Measurements from ENCODE around the gene PPM1E.

Gene PPM1E

GRCh38 chr17:58865301-58865700 is 109.6 kb downstream of the PPM1E start:
- no peak for TF ChIP-seq CTCF (IDR thresholded peaks at IDR 0.05; ENCODE audit: control extremely low read depth, extremely low read depth, low read depth, missing control alignments)
- DNase-seq (ENCODE audit: extremely low spot score) = no peak
- CTCF ChIA-PET = interaction anchor here (0.8 kb wide), 1 partner anchor 31 kb away, joined by 3 read pairs; no protein-coding TSS in a partner anchor
- POLR2A ChIA-PET = no interaction called here

GRCh38 chr17:58870747-58871146 is 115.1 kb downstream of the PPM1E start:
- ChIA-PET CTCF (interaction anchor here (1.4 to 1.7 kb wide), 2 partner anchors 11 to 12 kb away, joined by 4 read pairs; no protein-coding TSS in a partner anchor), POLR2A (no interaction called here)
- no peak for TF ChIP-seq CTCF (IDR thresholded peaks at IDR 0.05; ENCODE audit: control extremely low read depth, extremely low read depth, low read depth, missing control alignments)
- DNase-seq (ENCODE audit: extremely low spot score) = no peak

- no peak for TF ChIP-seq CTCF (IDR thresholded peaks at IDR 0.05; ENCODE audit: control extremely low read depth, extremely low read depth, low read depth, missing control alignments)
- ChIA-PET POLR2A (no interaction called here), CTCF (interaction anchor here (1.8 kb wide), 1 partner anchor 17 kb away, joined by 6 read pairs; no protein-coding TSS in a partner anchor)
Observed at GRCh38 chr17:58873926-58874325, 118.3 kb downstream of the PPM1E start.

GRCh38 chr17:58875261-58875660 is 119.6 kb downstream of the PPM1E start:
- POLR2A ChIA-PET = no interaction called here
- DNase-seq (ENCODE audit: extremely low spot score) = peak; percentile 30
- TF ChIP-seq CTCF (IDR thresholded peaks at IDR 0.05; ENCODE audit: control extremely low read depth, extremely low read depth, low read depth, missing control alignments) = no peak
- CTCF ChIA-PET = interaction anchor here (0.8 to 1.1 kb wide), 2 partner anchors 16 to 72 kb away, joined by 3 read pairs; no protein-coding TSS in a partner anchor

More at GRCh38 chr17:58873926-58874325, 118.3 kb downstream of the PPM1E start:
- no peak for DNase-seq (ENCODE audit: extremely low spot score)

- ChIA-PET CTCF (no interaction called here), POLR2A (no interaction called here)
- DNase-seq (ENCODE audit: extremely low spot score) = no peak
- TF ChIP-seq CTCF (IDR thresholded peaks at IDR 0.05; ENCODE audit: control extremely low read depth, extremely low read depth, low read depth, missing control alignments) = no peak
Observed at GRCh38 chr17:58884161-58884560, 128.5 kb downstream of the PPM1E start.

GRCh38 chr17:58886514-58886913 is 130.9 kb downstream of the PPM1E start:
- TF ChIP-seq CTCF (IDR thresholded peaks at IDR 0.05; ENCODE audit: control extremely low read depth, extremely low read depth, low read depth, missing control alignments) = no peak
- ChIA-PET POLR2A (no interaction called here), CTCF (no interaction called here)
- DNase-seq (ENCODE audit: extremely low spot score) = no peak

GRCh38 chr17:58889928-58890327 is 134.3 kb downstream of the PPM1E start:
- POLR2A ChIA-PET = no interaction called here
- DNase-seq (ENCODE audit: extremely low spot score) = no peak
- CTCF ChIA-PET = no interaction called here
- no peak for TF ChIP-seq CTCF (IDR thresholded peaks at IDR 0.05; ENCODE audit: control extremely low read depth, extremely low read depth, low read depth, missing control alignments)

Measured in GM10248 (cell line).